ENCODE results near the gene GRID2. TPM values are rescaled to one million over a fixed set of nuclear protein-coding genes. Genes with fewer than 3 reads are reported as not detected.

GRID2 gene
- polyA plus RNA-seq, 1 donor from 2014 or later = 14.9 TPM

GRCh38 chr4:93813092-93813491, 1509.3 kb downstream of the GRID2 start:
- no peaks in the 10 kb centered on the region for H3K79me2 ChIP-seq (replicated peaks; ENCODE audit: insufficient read depth, low read length)
- H3K9me2 ChIP-seq (ENCODE audit: insufficient read depth, low read length) = no peaks in the 10 kb centered on the region
- no peak overlapping the region for H3K27ac ChIP-seq (ENCODE audit: low read length)
- no peaks in the 10 kb centered on the region for H3F3A ChIP-seq (ENCODE audit: insufficient read depth, low read length, poor library complexity, severe bottlenecking)
- H3K9ac ChIP-seq (ENCODE audit: low read length) = no peak overlapping the region
- TF ChIP-seq RAD21 (conservative IDR thresholded peaks at IDR 0.05) = no peak
- no peak for TF ChIP-seq MXI1 (conservative IDR thresholded peaks at IDR 0.05; ENCODE audit: poor library complexity, severe bottlenecking)
- no peak for TF ChIP-seq TAF1 (IDR thresholded peaks at IDR 0.05; ENCODE audit: low read depth)
- TF ChIP-seq POLR2AphosphoS5 (IDR thresholded peaks at IDR 0.05) = no peak
- no peak for TF ChIP-seq SMC3 (conservative IDR thresholded peaks at IDR 0.05; ENCODE audit: poor library complexity)
- TF ChIP-seq CTCF (IDR thresholded peaks at IDR 0.05; ENCODE audit: poor library complexity, severe bottlenecking) = no peak
- no peak for TF ChIP-seq EZH2 (IDR thresholded peaks at IDR 0.05; ENCODE audit: borderline replicate concordance, insufficient read depth, low read length, poor library complexity, severe bottlenecking)
- no peak for TF ChIP-seq REST (IDR thresholded peaks at IDR 0.05; ENCODE audit: borderline replicate concordance)
- no peak for TF ChIP-seq EP300 (conservative IDR thresholded peaks at IDR 0.05; ENCODE audit: poor library complexity, severe bottlenecking)
- H3K36me3 ChIP-seq (ENCODE audit: insufficient read depth, low read length) = no peaks in the 10 kb centered on the region
- no peaks in the 10 kb centered on the region for H3K9me3 ChIP-seq (ENCODE audit: low read length)
- no peak overlapping the region for H3K4me3 ChIP-seq (ENCODE audit: low read length)
- H2AFZ ChIP-seq (ENCODE audit: low read depth, low read length) = no peak overlapping the region
- no peaks in the 10 kb centered on the region for H3K27me3 ChIP-seq (ENCODE audit: insufficient read depth, low read depth, low read length)
- H3K4me2 ChIP-seq (ENCODE audit: low read length) = no peak overlapping the region
- no peaks in the 10 kb centered on the region for H4K20me1 ChIP-seq (ENCODE audit: insufficient read depth)

GRCh38 chr4:93814141-93814540, 1510.4 kb downstream of the GRID2 start:
- no peaks in the 10 kb centered on the region for H4K20me1 ChIP-seq (ENCODE audit: insufficient read depth)
- TF ChIP-seq EP300 (conservative IDR thresholded peaks at IDR 0.05; ENCODE audit: poor library complexity, severe bottlenecking) = no peak
- no peak for TF ChIP-seq RAD21 (conservative IDR thresholded peaks at IDR 0.05)
- no peak for TF ChIP-seq POLR2AphosphoS5 (IDR thresholded peaks at IDR 0.05)
- no peak for TF ChIP-seq TAF1 (IDR thresholded peaks at IDR 0.05; ENCODE audit: low read depth)
- no peak overlapping the region for H3K9ac ChIP-seq (ENCODE audit: low read length)
- no peaks in the 10 kb centered on the region for H3K27me3 ChIP-seq (ENCODE audit: insufficient read depth, low read depth, low read length)
- H3K4me2 ChIP-seq (ENCODE audit: low read length) = no peak overlapping the region
- H3K9me2 ChIP-seq (ENCODE audit: insufficient read depth, low read length) = no peaks in the 10 kb centered on the region
- no peaks in the 10 kb centered on the region for H3K9me3 ChIP-seq (ENCODE audit: low read length)
- H3K27ac ChIP-seq (ENCODE audit: low read length) = no peak overlapping the region
- H2AFZ ChIP-seq (ENCODE audit: low read depth, low read length) = no peak overlapping the region
- H3K36me3 ChIP-seq (ENCODE audit: insufficient read depth, low read length) = no peaks in the 10 kb centered on the region
- H3K4me3 ChIP-seq (ENCODE audit: low read length) = no peak overlapping the region
- H3F3A ChIP-seq (ENCODE audit: insufficient read depth, low read length, poor library complexity, severe bottlenecking) = no peaks in the 10 kb centered on the region
- no peaks in the 10 kb centered on the region for H3K79me2 ChIP-seq (replicated peaks; ENCODE audit: insufficient read depth, low read length)

- no peaks in the 10 kb centered on the region for H3K79me2 ChIP-seq (replicated peaks; ENCODE audit: insufficient read depth, low read length)
These were observed 1511.0 kb downstream of the GRID2 start for GRCh38 chr4:93814722-93815121.

More at GRCh38 chr4:93814722-93815121, 1511.0 kb downstream of the GRID2 start:
- no peaks in the 10 kb centered on the region for H3K9me2 ChIP-seq (ENCODE audit: insufficient read depth, low read length)
- TF ChIP-seq SMC3 (conservative IDR thresholded peaks at IDR 0.05; ENCODE audit: poor library complexity) = no peak
- no peak for TF ChIP-seq POLR2AphosphoS5 (IDR thresholded peaks at IDR 0.05)
- TF ChIP-seq CTCF (IDR thresholded peaks at IDR 0.05; ENCODE audit: poor library complexity, severe bottlenecking) = no peak
- no peak for TF ChIP-seq TAF1 (IDR thresholded peaks at IDR 0.05; ENCODE audit: low read depth)
- no peak for TF ChIP-seq MXI1 (conservative IDR thresholded peaks at IDR 0.05; ENCODE audit: poor library complexity, severe bottlenecking)
- TF ChIP-seq REST (IDR thresholded peaks at IDR 0.05; ENCODE audit: borderline replicate concordance) = no peak
- TF ChIP-seq EP300 (conservative IDR thresholded peaks at IDR 0.05; ENCODE audit: poor library complexity, severe bottlenecking) = no peak
- no peak for TF ChIP-seq EZH2 (IDR thresholded peaks at IDR 0.05; ENCODE audit: borderline replicate concordance, insufficient read depth, low read length, poor library complexity, severe bottlenecking)
- no peak for TF ChIP-seq RAD21 (conservative IDR thresholded peaks at IDR 0.05)
- no peaks in the 10 kb centered on the region for H3K36me3 ChIP-seq (ENCODE audit: insufficient read depth, low read length)
- H3K27me3 ChIP-seq (ENCODE audit: insufficient read depth, low read depth, low read length) = no peaks in the 10 kb centered on the region
- no peak overlapping the region for H3K27ac ChIP-seq (ENCODE audit: low read length)
- H3K9me3 ChIP-seq (ENCODE audit: low read length) = no peaks in the 10 kb centered on the region
- no peaks in the 10 kb centered on the region for H4K20me1 ChIP-seq (ENCODE audit: insufficient read depth)
- no peaks in the 10 kb centered on the region for H3F3A ChIP-seq (ENCODE audit: insufficient read depth, low read length, poor library complexity, severe bottlenecking)
- H3K4me2 ChIP-seq (ENCODE audit: low read length) = no peak overlapping the region
- H3K4me3 ChIP-seq (ENCODE audit: low read length) = no peak overlapping the region
- no peak overlapping the region for H3K9ac ChIP-seq (ENCODE audit: low read length)
- H2AFZ ChIP-seq (ENCODE audit: low read depth, low read length) = no peak overlapping the region

All from neural cell (in vitro differentiated cells).